ENCODE results near the gene SNED1. TPM values are rescaled to one million over a fixed set of nuclear protein-coding genes. Genes with fewer than 3 reads are reported as not detected.

Gene SNED1
- polyA plus RNA-seq, 1 donor from 2014 or later: 0.32 TPM

- Histone ChIP-seq H2AFZ (ENCODE audit: low read depth, low read length) (no peak overlapping the region), H3K27ac (ENCODE audit: low read length) (no peak overlapping the region), H3K9me2 (ENCODE audit: insufficient read depth, low read length) (no peaks in the 10 kb centered on the region), H3K79me2 (replicated peaks; ENCODE audit: insufficient read depth, low read length) (no peaks in the 10 kb centered on the region), H3K9me3 (ENCODE audit: low read length) (no peaks in the 10 kb centered on the region), H3K4me3 (ENCODE audit: low read length) (no peak overlapping the region), H3F3A (ENCODE audit: insufficient read depth, low read length, poor library complexity, severe bottlenecking) (no peaks in the 10 kb centered on the region), H3K27me3 (ENCODE audit: insufficient read depth, low read depth, low read length) (no peaks in the 10 kb centered on the region), H3K9ac (ENCODE audit: low read length) (no peak overlapping the region), H4K20me1 (ENCODE audit: insufficient read depth) (no peaks in the 10 kb centered on the region), H3K36me3 (ENCODE audit: insufficient read depth, low read length) (no peaks in the 10 kb centered on the region), H3K4me2 (ENCODE audit: low read length) (no peak overlapping the region)
- no peak for TF ChIP-seq MXI1 (conservative IDR thresholded peaks at IDR 0.05; ENCODE audit: poor library complexity, severe bottlenecking)
- no peak for TF ChIP-seq EP300 (conservative IDR thresholded peaks at IDR 0.05; ENCODE audit: poor library complexity, severe bottlenecking)
- no peak for TF ChIP-seq EZH2 (IDR thresholded peaks at IDR 0.05; ENCODE audit: borderline replicate concordance, insufficient read depth, low read length, poor library complexity, severe bottlenecking)
- TF ChIP-seq CTCF (IDR thresholded peaks at IDR 0.05; ENCODE audit: poor library complexity, severe bottlenecking): no peak
- no peak for TF ChIP-seq POLR2AphosphoS5 (IDR thresholded peaks at IDR 0.05)
- TF ChIP-seq, protein P1, sequence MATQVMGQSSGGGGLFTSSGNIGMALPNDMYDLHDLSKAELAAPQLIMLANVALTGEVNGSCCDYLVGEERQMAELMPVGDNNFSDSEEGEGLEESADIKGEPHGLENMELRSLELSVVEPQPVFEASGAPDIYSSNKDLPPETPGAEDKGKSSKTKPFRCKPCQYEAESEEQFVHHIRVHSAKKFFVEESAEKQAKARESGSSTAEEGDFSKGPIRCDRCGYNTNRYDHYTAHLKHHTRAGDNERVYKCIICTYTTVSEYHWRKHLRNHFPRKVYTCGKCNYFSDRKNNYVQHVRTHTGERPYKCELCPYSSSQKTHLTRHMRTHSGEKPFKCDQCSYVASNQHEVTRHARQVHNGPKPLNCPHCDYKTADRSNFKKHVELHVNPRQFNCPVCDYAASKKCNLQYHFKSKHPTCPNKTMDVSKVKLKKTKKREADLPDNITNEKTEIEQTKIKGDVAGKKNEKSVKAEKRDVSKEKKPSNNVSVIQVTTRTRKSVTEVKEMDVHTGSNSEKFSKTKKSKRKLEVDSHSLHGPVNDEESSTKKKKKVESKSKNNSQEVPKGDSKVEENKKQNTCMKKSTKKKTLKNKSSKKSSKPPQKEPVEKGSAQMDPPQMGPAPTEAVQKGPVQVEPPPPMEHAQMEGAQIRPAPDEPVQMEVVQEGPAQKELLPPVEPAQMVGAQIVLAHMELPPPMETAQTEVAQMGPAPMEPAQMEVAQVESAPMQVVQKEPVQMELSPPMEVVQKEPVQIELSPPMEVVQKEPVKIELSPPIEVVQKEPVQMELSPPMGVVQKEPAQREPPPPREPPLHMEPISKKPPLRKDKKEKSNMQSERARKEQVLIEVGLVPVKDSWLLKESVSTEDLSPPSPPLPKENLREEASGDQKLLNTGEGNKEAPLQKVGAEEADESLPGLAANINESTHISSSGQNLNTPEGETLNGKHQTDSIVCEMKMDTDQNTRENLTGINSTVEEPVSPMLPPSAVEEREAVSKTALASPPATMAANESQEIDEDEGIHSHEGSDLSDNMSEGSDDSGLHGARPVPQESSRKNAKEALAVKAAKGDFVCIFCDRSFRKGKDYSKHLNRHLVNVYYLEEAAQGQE (IDR thresholded peaks at IDR 0.05; ENCODE audit: borderline replicate concordance): no peak
- no peak for TF ChIP-seq SMC3 (conservative IDR thresholded peaks at IDR 0.05; ENCODE audit: poor library complexity)
- TF ChIP-seq RAD21 (conservative IDR thresholded peaks at IDR 0.05): no peak
- TF ChIP-seq TAF1 (IDR thresholded peaks at IDR 0.05; ENCODE audit: low read depth): no peak
Observed at GRCh38 chr2:241015439-241015838, 17.0 kb downstream of the SNED1 start.

GRCh38 chr2:241017228-241017940 is 19.0 kb downstream of the SNED1 start:
- H3K27me3 ChIP-seq (ENCODE audit: insufficient read depth, low read depth, low read length): no peaks in the 10 kb centered on the region
- no peak overlapping the region for H3K27ac ChIP-seq (ENCODE audit: low read length)
- H3K79me2 ChIP-seq (replicated peaks; ENCODE audit: insufficient read depth, low read length): no peaks in the 10 kb centered on the region
- no peaks in the 10 kb centered on the region for H3F3A ChIP-seq (ENCODE audit: insufficient read depth, low read length, poor library complexity, severe bottlenecking)
- H3K9me2 ChIP-seq (ENCODE audit: insufficient read depth, low read length): no peaks in the 10 kb centered on the region
- no peaks in the 10 kb centered on the region for H4K20me1 ChIP-seq (ENCODE audit: insufficient read depth)
- H3K4me2 ChIP-seq (ENCODE audit: low read length): no peak overlapping the region
- no peak overlapping the region for H2AFZ ChIP-seq (ENCODE audit: low read depth, low read length)
- H3K9me3 ChIP-seq (ENCODE audit: low read length): peaks cover 1% of the 10 kb centered on the region
- TF ChIP-seq, protein P1 (IDR thresholded peaks at IDR 0.05; ENCODE audit: borderline replicate concordance): no peak
- no peak for TF ChIP-seq EP300 (conservative IDR thresholded peaks at IDR 0.05; ENCODE audit: poor library complexity, severe bottlenecking)
- TF ChIP-seq CTCF (IDR thresholded peaks at IDR 0.05; ENCODE audit: poor library complexity, severe bottlenecking): no peak
- TF ChIP-seq EZH2 (IDR thresholded peaks at IDR 0.05; ENCODE audit: borderline replicate concordance, insufficient read depth, low read length, poor library complexity, severe bottlenecking): no peak
- H3K9ac ChIP-seq (ENCODE audit: low read length): no peak overlapping the region
- H3K4me3 ChIP-seq (ENCODE audit: low read length): no peak overlapping the region
- no peaks in the 10 kb centered on the region for H3K36me3 ChIP-seq (ENCODE audit: insufficient read depth, low read length)

Data from neural cell (in vitro differentiated cells).